Ascending aorta (tissue), 2 donors: ENCODE measurements around the gene AMMECR1. TPM values are rescaled to one million over a fixed set of nuclear protein-coding genes. Genes with fewer than 3 reads are reported as not detected.

Experiments used
- DNase-seq, 2 donors: peaks; one replicate each; pipeline ENCODE4 v3.0.0-alpha.2; 2019; ENCODE audit warnings: low spot score in 2 of 2
- H3K27ac ChIP-seq, 2 donors: fragments of 200-600 bp; sonication (generic); one replicate each; pipeline ENCODE4 v1.5.1; 2016 to 2017; ENCODE audit warnings: mild to moderate bottlenecking in 1 of 2
- H3K27me3 ChIP-seq: fragments of 200-600 bp; sonication (generic); one replicate; pipeline ENCODE4 v1.5.1; 2017
- H3K36me3 ChIP-seq, 2 donors: fragments of 200-600 bp; sonication (generic); one replicate each; pipeline ENCODE4 v1.5.1; 2016
- H3K4me1 ChIP-seq, 2 donors: fragments of 200-600 bp; sonication (generic); one replicate each; pipeline ENCODE4 v1.5.1; 2016 to 2017; ENCODE audit warnings: mild to moderate bottlenecking in 1 of 2
- H3K4me3 ChIP-seq, 2 donors: fragments of 200-600 bp; sonication (generic); one replicate each; pipeline ENCODE4 v1.5.1; 2016 to 2017; ENCODE audit warnings: mild to moderate bottlenecking in 1 of 2
- H3K9me3 ChIP-seq, 2 donors: fragments of 200-600 bp; sonication (generic); one replicate each; pipeline ENCODE4 v1.5.1; 2016
- CTCF ChIP-seq, 3 experiments: fragments of 200-600 bp in 2 of 3; fragments of 450-650 bp in 1 of 3; sonication (generic) in 2 of 3; IDR thresholded peaks; one replicate each; pipeline ENCODE4 v1.5.1; 2016 to 2019; ENCODE audit warnings: antibody characterized with exemption in 3 of 3, mild to moderate bottlenecking in 1 of 3, moderate library complexity in 1 of 3
- intact Hi-C: fragments of 100-400 bp; cut with DNase I; formaldehyde crosslinking; loops from one replicate; pipeline ENCODE4 v1.15.1; 2023
- total RNA-seq: library from RNA; depleted of rRNA; stranded (reverse); fragments of >200 nt; gene quantifications from one replicate; pipeline ENCODE4 v1.1.0, GENCODE V29; 2016

The AMMECR1 gene
- total RNA-seq, 1 donor from 2014 or later, result 3.5 TPM

GRCh38 chrX:110153896-110154295 is 164.0 kb downstream of the AMMECR1 start:
- TF ChIP-seq CTCF (IDR thresholded peaks at IDR 0.05), result no peak
- DNase-seq, result no peak
- Histone ChIP-seq H3K4me3 (no peak overlapping the region), H3K27me3 (no peaks in the 10 kb centered on the region), H3K27ac (no peak overlapping the region), H3K9me3 (no peaks in the 10 kb centered on the region), H3K4me1 (no peaks in the 10 kb centered on the region), H3K36me3 (no peaks in the 10 kb centered on the region)
- intact Hi-C loops, result loop anchor here (10.0 kb wide), 1 partner anchor 691 kb away; no protein-coding TSS in a partner anchor

GRCh38 chrX:110153244-110153643 is 164.6 kb downstream of the AMMECR1 start:
- DNase-seq, result no peak
- intact Hi-C loops, result loop anchor here (10.0 kb wide), 1 partner anchor 692 kb away; no protein-coding TSS in a partner anchor
- Histone ChIP-seq H3K36me3 (no peaks in the 10 kb centered on the region), H3K4me3 (no peak overlapping the region), H3K4me1 (no peaks in the 10 kb centered on the region), H3K27ac (no peak overlapping the region), H3K27me3 (no peaks in the 10 kb centered on the region), H3K9me3 (no peaks in the 10 kb centered on the region)
- TF ChIP-seq CTCF (IDR thresholded peaks at IDR 0.05), result no peak

- Histone ChIP-seq H3K36me3 (no peaks in the 10 kb centered on the region), H3K4me3 (no peak overlapping the region), H3K9me3 (no peaks in the 10 kb centered on the region), H3K4me1 (peaks cover 0 to 6% of the 10 kb centered on the region in 2 donors), H3K27me3 (no peaks in the 10 kb centered on the region), H3K27ac (peak overlapping the region in 1 of 2 donors; percentile 20)
- no peak for DNase-seq
- peak; percentile 44 to 75 (median 62) for TF ChIP-seq CTCF (IDR thresholded peaks at IDR 0.05)
- intact Hi-C loops, result loop anchor here (2.0 to 5.0 kb wide), 2 partner anchors 144 to 236 kb away; partner anchors contain the start of gene TMEM164
These were observed 171.4 kb downstream of the AMMECR1 start for GRCh38 chrX:110146521-110146920.

- no peak for DNase-seq
These were observed 172.0 kb downstream of the AMMECR1 start for GRCh38 chrX:110145854-110146253.

GRCh38 chrX:110145311-110145710 is 172.6 kb downstream of the AMMECR1 start:
- Histone ChIP-seq H3K4me3 (no peak overlapping the region), H3K27me3 (no peaks in the 10 kb centered on the region), H3K27ac (peak overlapping the region in 1 of 2 donors; percentile 47), H3K36me3 (no peaks in the 10 kb centered on the region), H3K9me3 (no peaks in the 10 kb centered on the region), H3K4me1 (peaks cover 0 to 6% of the 10 kb centered on the region in 2 donors)
- DNase-seq, result no peak
- TF ChIP-seq CTCF (IDR thresholded peaks at IDR 0.05), result no peak
- intact Hi-C loops, result loop anchor here (5.0 kb wide), 1 partner anchor 143 kb away; the partner anchor contains the start of gene TMEM164

More at GRCh38 chrX:110145854-110146253, 172.0 kb downstream of the AMMECR1 start:
- Histone ChIP-seq H3K4me1 (peaks cover 0 to 6% of the 10 kb centered on the region in 2 donors), H3K27me3 (no peaks in the 10 kb centered on the region), H3K4me3 (no peak overlapping the region), H3K36me3 (no peaks in the 10 kb centered on the region), H3K9me3 (no peaks in the 10 kb centered on the region), H3K27ac (peak overlapping the region in 1 of 2 donors; percentile 47)
- intact Hi-C loops, result loop anchor here (2.0 to 5.0 kb wide), 2 partner anchors 144 to 235 kb away; partner anchors contain the start of gene TMEM164
- peak; percentile 24 to 62 (median 56) for TF ChIP-seq CTCF (IDR thresholded peaks at IDR 0.05)

Other genes starting within 250 kb of the AMMECR1 start
- gene RTL9, start 40.8 kb upstream of the AMMECR1 start, total RNA-seq, result not detected